Caco-2 (cell line): ENCODE data around the gene TMEM37. TPM values are rescaled to one million over a fixed set of nuclear protein-coding genes. Genes with fewer than 3 reads are reported as not detected.

Source experiments
- BruUV-seq: library from RNA; stranded (reverse); fragments of 400-500 nt; replicated peaks from 2 replicates; lab custom pipeline; 2021; lab: Mats Ljungman, UMichigan
- CTCF ChIA-PET: fragments of 300-600 bp; sonication (Branson Sonifier 250); formaldehyde crosslinking; loops from one replicate; lab custom pipeline; 2022; ENCODE audit warnings: antibody characterized with exemption; lab: Charles Lee
- POLR2A ChIA-PET: fragments of 300-600 bp; sonication (Branson Sonifier 250); formaldehyde crosslinking; loops from one replicate; lab custom pipeline; 2022; ENCODE audit warnings: antibody characterized with exemption; lab: Charles Lee
- DNase-seq, 2 experiments: peaks; one replicate each; pipeline versions ENCODE4 v3.0.0 to v3.0.0-alpha.2; 2020 to 2022
- H3K27me3 ChIP-seq: replicated peaks from 2 replicates; pipeline ENCODE4 v1.6.0; 2011; ENCODE audit warnings: low read length; ENCODE audit not compliant: control insufficient read depth, insufficient read depth
- H3K36me3 ChIP-seq: 2 replicates; pipeline ENCODE4 v1.5.1; 2011; ENCODE audit warnings: low read length; ENCODE audit not compliant: control insufficient read depth, insufficient read depth
- H3K4me1 ChIP-seq: fragments of 250-450 bp; sonication (Bioruptor Pico); 2 replicates; pipeline ENCODE4 v1.5.1; 2020; ENCODE audit warnings: mild to moderate bottlenecking
- H3K4me3 ChIP-seq: 2 replicates; pipeline ENCODE4 v1.5.1; 2011; ENCODE audit warnings: low read depth, mild to moderate bottlenecking, control low read depth, low read length
- H3K9me3 ChIP-seq: fragments of 250-450 bp; sonication (Bioruptor Pico); 2 replicates; pipeline ENCODE4 v1.5.1; 2020; ENCODE audit warnings: mild to moderate bottlenecking, moderate library complexity
- H3K27ac Mint-ChIP-seq: one replicate; pipeline ENCODE4 v1.8.0; 2022; ENCODE audit warnings: mixed read lengths; ENCODE audit not compliant: unreplicated experiment
- H3K27me3 Mint-ChIP-seq: one replicate; pipeline ENCODE4 v1.8.0; 2022; ENCODE audit warnings: mixed read lengths; ENCODE audit not compliant: insufficient read depth, unreplicated experiment
- H3K36me3 Mint-ChIP-seq: one replicate; pipeline ENCODE4 v1.8.0; 2022; ENCODE audit warnings: mild to moderate bottlenecking, mixed read lengths; ENCODE audit not compliant: insufficient read depth, unreplicated experiment
- H3K4me1 Mint-ChIP-seq: one replicate; pipeline ENCODE4 v1.8.0; 2022; ENCODE audit warnings: low read depth, mixed read lengths; ENCODE audit not compliant: unreplicated experiment
- H3K4me3 Mint-ChIP-seq: one replicate; pipeline ENCODE4 v1.8.0; 2022; ENCODE audit warnings: mild to moderate bottlenecking, moderate library complexity, mixed read lengths; ENCODE audit not compliant: unreplicated experiment
- H3K9me3 Mint-ChIP-seq: one replicate; pipeline ENCODE4 v1.8.0; 2022; ENCODE audit warnings: mixed read lengths; ENCODE audit not compliant: unreplicated experiment
- intact Hi-C: fragments of 100-400 bp; cut with micrococcal nuclease; formaldehyde crosslinking; loops from one replicate; pipeline ENCODE4 v1.10.0; 2022; ENCODE audit not compliant: unreplicated experiment
- total RNA-seq: library from RNA; stranded (reverse); gene quantifications from 2 replicates; pipeline ENCODE4 v1.2.3, GENCODE V29; 2022
- TF ChIP-seq, protein P1 (sequence below), 2 experiments: fragments of 200-600 bp in 1 of 2; IDR thresholded peaks; 1 replicate in 1 of 2; 2 replicates in 1 of 2; pipeline versions ENCODE4 v1.5.1 to v1.8.0; 2011 to 2022; ENCODE audit warnings: antibody characterized with exemption in 1 of 2, control low read depth in 1 of 2, inconsistent platforms in 1 of 2, low read depth in 1 of 2, low read length in 1 of 2, mild to moderate bottlenecking in 1 of 2, moderate library complexity in 1 of 2; ENCODE audit not compliant: insufficient read depth in 1 of 2, severe bottlenecking in 1 of 2, unreplicated experiment in 1 of 2

The TMEM37 gene
- total RNA-seq, 1 experiment from 2014 or later = 15.8 TPM

DNA sequence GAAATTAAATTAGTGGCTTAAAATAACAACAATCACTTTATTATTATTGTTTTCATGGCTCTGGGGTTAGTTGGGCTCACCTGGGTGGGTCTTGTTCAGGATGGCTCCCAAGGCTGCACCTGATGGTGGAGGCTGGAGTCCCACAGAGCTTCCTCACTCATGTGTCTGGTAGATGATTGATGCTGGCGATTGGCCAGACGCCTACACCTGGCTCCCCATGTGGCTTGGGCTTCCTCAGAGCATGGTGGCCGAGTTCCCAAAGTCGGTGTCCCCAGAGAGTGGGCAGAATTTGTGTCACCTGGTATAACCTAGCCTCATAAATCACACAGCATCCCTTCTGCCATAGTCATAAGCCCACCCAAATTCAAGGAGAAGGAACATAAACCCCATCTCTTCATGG, 46.7 kb upstream of the TMEM37 start:
- H3K9me3 ChIP-seq = no peaks in the 10 kb centered on the region
- Mint-ChIP-seq H3K4me1 (peaks cover 7% of the 10 kb centered on the region), H3K36me3 (no peaks in the 10 kb centered on the region), H3K4me3 (no peak overlapping the region), H3K27me3 (peaks cover 5% of the 10 kb centered on the region), H3K27ac (no peak overlapping the region), H3K9me3 (no peaks in the 10 kb centered on the region)
- H3K4me3 ChIP-seq = no peak overlapping the region
- ChIA-PET POLR2A (no interaction called here), CTCF (no interaction called here)
- TF ChIP-seq, protein P1, sequence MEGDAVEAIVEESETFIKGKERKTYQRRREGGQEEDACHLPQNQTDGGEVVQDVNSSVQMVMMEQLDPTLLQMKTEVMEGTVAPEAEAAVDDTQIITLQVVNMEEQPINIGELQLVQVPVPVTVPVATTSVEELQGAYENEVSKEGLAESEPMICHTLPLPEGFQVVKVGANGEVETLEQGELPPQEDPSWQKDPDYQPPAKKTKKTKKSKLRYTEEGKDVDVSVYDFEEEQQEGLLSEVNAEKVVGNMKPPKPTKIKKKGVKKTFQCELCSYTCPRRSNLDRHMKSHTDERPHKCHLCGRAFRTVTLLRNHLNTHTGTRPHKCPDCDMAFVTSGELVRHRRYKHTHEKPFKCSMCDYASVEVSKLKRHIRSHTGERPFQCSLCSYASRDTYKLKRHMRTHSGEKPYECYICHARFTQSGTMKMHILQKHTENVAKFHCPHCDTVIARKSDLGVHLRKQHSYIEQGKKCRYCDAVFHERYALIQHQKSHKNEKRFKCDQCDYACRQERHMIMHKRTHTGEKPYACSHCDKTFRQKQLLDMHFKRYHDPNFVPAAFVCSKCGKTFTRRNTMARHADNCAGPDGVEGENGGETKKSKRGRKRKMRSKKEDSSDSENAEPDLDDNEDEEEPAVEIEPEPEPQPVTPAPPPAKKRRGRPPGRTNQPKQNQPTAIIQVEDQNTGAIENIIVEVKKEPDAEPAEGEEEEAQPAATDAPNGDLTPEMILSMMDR (IDR thresholded peaks at IDR 0.05; ENCODE audit: insufficient read depth in 1 of 2, low read depth in 1 of 2, low read length in 1 of 2, severe bottlenecking in 1 of 2, unreplicated experiment in 1 of 2) = no peak
- H3K4me1 ChIP-seq = peaks cover 9% of the 10 kb centered on the region; the same call in 1 of the 2 replicates
- no TSS peak for BruUV-seq
- H3K36me3 ChIP-seq = no peaks in the 10 kb centered on the region
- DNase-seq = no peak
- intact Hi-C loops = no loop called here
- H3K27me3 ChIP-seq = no peaks in the 10 kb centered on the region; the same call in 1 of the 2 replicates

DNA sequence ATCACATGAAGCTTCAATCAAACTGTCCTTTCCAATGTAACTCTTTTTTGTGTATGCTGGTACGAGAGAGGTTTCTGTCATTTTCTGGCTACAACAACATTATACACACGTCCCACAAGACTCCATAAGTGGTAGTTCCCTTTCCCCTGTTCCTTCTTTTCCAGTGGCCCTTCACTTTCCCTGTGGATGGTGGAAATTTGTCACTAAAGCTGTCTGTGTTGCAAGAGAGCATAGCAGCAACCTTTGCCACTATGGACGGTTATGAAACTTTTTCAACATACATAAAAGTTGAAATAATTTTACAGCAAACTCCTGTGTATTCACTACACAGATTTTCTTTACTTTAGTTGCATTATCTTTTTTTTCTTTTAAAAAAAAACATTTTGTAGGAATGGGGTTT, 46.2 kb upstream of the TMEM37 start:
- Mint-ChIP-seq H3K9me3 (no peaks in the 10 kb centered on the region), H3K4me1 (peaks cover 7% of the 10 kb centered on the region), H3K36me3 (no peaks in the 10 kb centered on the region), H3K27ac (no peak overlapping the region), H3K27me3 (peaks cover 5% of the 10 kb centered on the region), H3K4me3 (no peak overlapping the region)
- Histone ChIP-seq H3K4me3 (no peak overlapping the region), H3K27me3 (no peaks in the 10 kb centered on the region; the same call in 1 of the 2 replicates), H3K36me3 (no peaks in the 10 kb centered on the region), H3K9me3 (no peaks in the 10 kb centered on the region), H3K4me1 (peaks cover 9% of the 10 kb centered on the region; the same call in 1 of the 2 replicates)
- BruUV-seq = no TSS peak
- no peak for DNase-seq
- intact Hi-C loops = no loop called here
- TF ChIP-seq, protein P1 (IDR thresholded peaks at IDR 0.05; ENCODE audit: insufficient read depth in 1 of 2, low read depth in 1 of 2, low read length in 1 of 2, severe bottlenecking in 1 of 2, unreplicated experiment in 1 of 2) = no peak
- CTCF ChIA-PET = no interaction called here
- POLR2A ChIA-PET = no interaction called here

DNA sequence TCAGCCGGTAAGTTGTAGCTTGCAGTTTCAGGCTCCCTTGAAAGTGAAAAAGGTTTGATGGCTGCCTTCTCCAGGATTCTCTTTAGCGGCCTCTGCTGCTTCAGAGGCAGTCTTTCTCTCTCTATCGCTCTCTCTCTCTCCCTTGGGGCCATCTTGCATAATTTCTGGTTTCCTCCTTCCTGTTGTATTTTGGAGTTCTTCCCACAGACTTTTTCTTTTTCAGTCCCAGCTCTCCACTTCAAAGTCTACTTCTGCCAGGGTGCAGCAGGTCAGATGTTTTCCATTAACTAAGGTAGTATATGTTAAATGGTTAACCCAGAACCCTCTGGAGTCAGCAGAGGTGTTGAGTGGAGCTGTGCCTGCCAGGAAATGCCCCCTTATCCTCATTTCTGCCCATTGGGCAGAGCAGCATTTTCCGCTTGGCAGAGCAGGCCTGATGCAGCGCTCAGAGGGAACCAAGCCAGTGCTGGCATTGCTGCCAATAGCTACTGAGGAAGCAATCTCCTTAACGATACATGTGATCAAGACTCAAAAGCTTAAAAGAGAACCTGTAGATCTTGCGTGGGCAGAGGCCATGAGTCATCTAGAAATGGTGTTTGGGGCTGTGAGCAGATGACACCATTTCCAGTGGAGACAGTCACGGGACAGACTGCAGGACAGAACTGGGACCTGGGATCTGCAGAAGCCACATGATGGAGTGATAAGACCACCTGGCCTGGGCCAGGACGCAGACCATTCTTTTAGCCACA, 44.1 kb upstream of the TMEM37 start:
- Histone ChIP-seq H3K4me1 (peaks cover 9% of the 10 kb centered on the region; the same call in 1 of the 2 replicates), H3K4me3 (no peak overlapping the region), H3K9me3 (no peaks in the 10 kb centered on the region), H3K27me3 (no peaks in the 10 kb centered on the region; the same call in 1 of the 2 replicates), H3K36me3 (no peaks in the 10 kb centered on the region)
- Mint-ChIP-seq H3K27ac (no peak overlapping the region), H3K27me3 (peaks cover 5% of the 10 kb centered on the region), H3K4me1 (peaks cover 7% of the 10 kb centered on the region), H3K36me3 (no peaks in the 10 kb centered on the region), H3K9me3 (no peaks in the 10 kb centered on the region), H3K4me3 (no peak overlapping the region)
- ChIA-PET CTCF (no interaction called here), POLR2A (no interaction called here)
- intact Hi-C loops = no loop called here
- no peak for DNase-seq
- TF ChIP-seq, protein P1 (IDR thresholded peaks at IDR 0.05; ENCODE audit: insufficient read depth in 1 of 2, low read depth in 1 of 2, low read length in 1 of 2, severe bottlenecking in 1 of 2, unreplicated experiment in 1 of 2) = peak in 1 of 2 experiments; percentile 13
- BruUV-seq = no TSS peak
